IPS-18a (cell line): Measurements from ENCODE around the gene BICD1.
A peak's percentile ranks its signal among the peaks of the same experiment; 100 is the strongest.

Experiments used
- H3K27ac ChIP-seq: one replicate; pipeline ENCODE4 v1.5.1; 2013; ENCODE audit warnings: low read length
- H3K27me3 ChIP-seq: one replicate; pipeline ENCODE4 v1.6.1; 2013; ENCODE audit warnings: mild to moderate bottlenecking, low read length; ENCODE audit not compliant: control insufficient read depth, insufficient read depth
- H3K36me3 ChIP-seq: one replicate; pipeline ENCODE4 v1.6.1; 2013; ENCODE audit warnings: low read depth, low read length; ENCODE audit not compliant: control insufficient read depth
- H3K4me1 ChIP-seq: one replicate; pipeline ENCODE4 v1.6.1; 2013; ENCODE audit warnings: low read depth, low read length; ENCODE audit not compliant: control insufficient read depth
- H3K4me3 ChIP-seq: one replicate; pipeline ENCODE4 v1.5.1; 2013; ENCODE audit warnings: low read length
- H3K9ac ChIP-seq: one replicate; pipeline ENCODE4 v1.6.1; 2013; ENCODE audit warnings: mild to moderate bottlenecking, low read length, moderate library complexity
- H3K9me3 ChIP-seq: one replicate; pipeline ENCODE4 v1.6.1; 2013; ENCODE audit warnings: low read depth, low read length; ENCODE audit not compliant: control insufficient read depth

The BICD1 gene

DNA sequence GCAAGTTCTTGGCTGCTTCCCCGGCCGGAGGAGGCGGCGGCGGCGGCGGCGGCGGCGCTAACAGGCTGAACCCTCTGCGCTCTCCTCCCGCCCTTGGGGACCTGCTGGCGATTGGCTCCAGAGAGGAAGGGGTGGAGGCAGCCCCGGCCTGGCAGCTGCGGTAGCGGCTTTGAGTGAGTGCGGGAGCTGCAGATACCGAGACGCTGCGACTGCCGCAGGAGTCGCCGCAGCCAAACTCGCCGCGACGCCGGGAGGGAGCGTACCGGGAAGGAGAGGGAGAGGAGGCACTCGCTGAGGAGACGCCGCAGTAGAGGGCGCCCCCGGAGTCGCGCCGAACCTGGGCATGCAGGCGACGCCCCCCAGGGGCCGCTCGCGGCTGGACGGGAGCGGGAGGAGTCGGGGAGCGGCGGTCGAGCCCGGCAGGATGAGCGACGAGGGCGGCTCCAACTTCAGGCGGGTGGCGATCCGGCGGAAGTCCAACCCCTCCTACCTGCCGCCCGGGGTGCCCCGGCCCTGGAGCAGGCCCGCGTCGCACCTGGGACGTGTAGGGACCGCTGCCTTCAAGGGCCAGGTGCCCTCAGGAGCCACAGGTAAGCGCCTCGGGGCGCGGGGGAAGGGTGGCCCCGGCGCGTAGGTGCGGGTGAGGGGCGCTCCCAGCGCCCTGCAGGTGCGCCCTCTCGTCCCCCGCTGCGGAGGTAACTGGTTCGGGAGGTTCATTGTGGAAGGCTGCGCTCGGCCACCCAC, 292.9 kb downstream of the BICD1 start, which contains the start of gene FGD4:
Gene FGD4 (plus strand): TSS at position 189 of the 744 bp plus-strand sequence.
- H3K4me1 ChIP-seq, result peaks cover 26% of the 10 kb centered on the region
- no peaks in the 10 kb centered on the region for H3K9me3 ChIP-seq
- peak within 1 kb of the TSS; percentile 81 for H3K27ac ChIP-seq
- H3K27me3 ChIP-seq, result peaks cover 7% of the 10 kb centered on the region
- H3K9ac ChIP-seq, result peak within 1 kb of the TSS; percentile 74
- peaks cover 6% of the 10 kb centered on the region for H3K36me3 ChIP-seq
- H3K4me3 ChIP-seq, result peak within 1 kb of the TSS; percentile 81

DNA sequence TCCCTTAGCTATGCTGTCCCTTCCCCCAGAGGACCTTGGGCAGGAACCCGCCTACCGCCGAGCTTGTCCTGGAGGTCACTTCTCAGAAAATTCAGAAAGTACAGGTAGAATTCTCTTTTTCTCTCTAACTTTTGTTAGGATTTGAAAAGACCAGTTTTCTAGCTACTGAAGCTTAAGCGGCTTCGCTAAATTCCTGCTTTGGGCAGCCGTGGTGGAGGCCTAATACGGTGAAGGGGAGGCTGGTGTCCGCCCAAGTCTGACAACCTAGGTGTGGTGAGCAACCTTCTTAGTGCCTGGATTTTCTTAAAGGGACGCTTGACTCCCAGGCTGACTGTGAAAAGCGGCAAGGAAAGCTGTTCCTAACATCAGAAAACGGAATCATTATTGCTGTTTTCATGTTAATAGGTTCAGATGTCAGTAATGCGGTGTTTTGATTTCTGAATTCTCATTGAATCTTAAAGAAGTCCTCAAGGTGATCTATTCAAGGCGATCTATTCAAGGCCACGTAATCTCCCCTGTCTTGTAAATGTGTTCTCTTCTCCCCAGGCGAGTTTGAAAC, 293.5 kb downstream of the BICD1 start:
- Histone ChIP-seq H3K27me3 (peaks cover 7% of the 10 kb centered on the region), H3K4me1 (peaks cover 21% of the 10 kb centered on the region), H3K9me3 (no peaks in the 10 kb centered on the region), H3K4me3 (peak overlapping the region; percentile 81), H3K9ac (peak overlapping the region; percentile 74), H3K27ac (peak overlapping the region; percentile 47), H3K36me3 (peaks cover 6% of the 10 kb centered on the region)

DNA sequence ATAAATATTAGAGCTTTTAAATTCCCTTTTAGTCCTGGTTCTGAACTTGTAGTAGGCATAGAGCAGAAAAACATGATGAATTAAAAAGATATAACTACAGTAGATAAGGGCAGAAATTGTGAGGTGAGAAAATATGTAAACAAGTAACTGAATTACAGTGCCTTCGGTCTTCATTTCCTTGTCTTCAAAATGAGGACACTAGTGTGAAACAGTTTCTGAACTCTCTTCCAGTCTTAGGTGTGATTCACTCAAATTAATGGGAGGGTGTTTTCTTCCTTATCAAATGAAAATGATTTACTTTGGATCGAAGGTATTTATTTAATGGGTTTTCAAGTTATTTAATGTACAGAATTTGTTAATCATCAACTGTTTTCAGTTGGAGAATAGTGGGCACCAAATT, 294.2 kb downstream of the BICD1 start:
- Histone ChIP-seq H3K9me3 (no peaks in the 10 kb centered on the region), H3K9ac (peak overlapping the region; percentile 74), H3K27ac (peak overlapping the region; percentile 29), H3K4me1 (peaks cover 24% of the 10 kb centered on the region), H3K36me3 (peaks cover 6% of the 10 kb centered on the region), H3K4me3 (peak overlapping the region; percentile 81), H3K27me3 (peaks cover 7% of the 10 kb centered on the region)

DNA sequence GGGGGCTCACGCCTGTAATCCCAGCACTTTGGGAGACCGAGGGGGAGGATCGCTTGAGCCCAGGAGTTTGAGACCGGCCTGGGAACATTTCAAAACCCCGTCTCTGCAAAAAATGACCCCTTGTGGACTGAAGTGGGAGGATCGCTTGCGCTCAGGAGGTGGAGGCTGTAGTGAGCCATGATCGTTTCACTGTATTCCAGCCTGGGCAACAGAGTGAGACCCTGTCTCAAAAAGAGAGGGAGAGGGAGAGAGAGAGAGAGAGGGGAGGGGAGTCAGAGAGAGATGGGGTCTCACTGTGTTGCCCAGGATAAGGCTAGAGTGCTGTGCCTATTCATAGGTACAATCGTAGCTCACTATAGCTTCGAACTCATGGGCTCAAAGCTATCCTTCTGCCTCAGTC, 295.5 kb downstream of the BICD1 start:
- Histone ChIP-seq H3K9ac (no peak overlapping the region), H3K36me3 (peaks cover 6% of the 10 kb centered on the region), H3K4me3 (peak overlapping the region; percentile 22), H3K9me3 (no peaks in the 10 kb centered on the region), H3K27me3 (peaks cover 7% of the 10 kb centered on the region), H3K27ac (no peak overlapping the region), H3K4me1 (peaks cover 24% of the 10 kb centered on the region)

DNA sequence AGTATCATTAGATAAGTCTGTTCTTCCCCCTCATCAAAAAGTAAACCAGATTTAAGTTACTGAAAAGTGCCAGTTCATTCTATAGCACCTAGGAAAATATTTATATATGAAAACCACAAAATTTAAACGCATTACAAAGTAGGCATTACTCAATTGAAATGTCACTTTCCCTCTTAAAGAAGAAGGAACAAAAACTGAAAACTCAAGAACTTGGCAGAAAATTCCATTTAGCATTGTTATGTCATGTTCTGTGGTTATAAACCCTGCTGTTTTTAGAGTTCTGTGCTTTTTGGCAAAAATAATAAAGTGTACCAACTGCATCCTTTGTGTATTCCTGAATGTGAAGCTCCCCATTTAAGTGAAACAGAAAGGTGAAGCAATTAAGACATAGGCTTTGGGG, 296.3 kb downstream of the BICD1 start:
- H3K4me1 ChIP-seq, result peaks cover 16% of the 10 kb centered on the region
- H3K9ac ChIP-seq, result no peak overlapping the region
- peaks cover 7% of the 10 kb centered on the region for H3K27me3 ChIP-seq
- H3K27ac ChIP-seq, result no peak overlapping the region
- H3K4me3 ChIP-seq, result peak overlapping the region; percentile 22
- no peaks in the 10 kb centered on the region for H3K9me3 ChIP-seq
- H3K36me3 ChIP-seq, result peaks cover 6% of the 10 kb centered on the region

DNA sequence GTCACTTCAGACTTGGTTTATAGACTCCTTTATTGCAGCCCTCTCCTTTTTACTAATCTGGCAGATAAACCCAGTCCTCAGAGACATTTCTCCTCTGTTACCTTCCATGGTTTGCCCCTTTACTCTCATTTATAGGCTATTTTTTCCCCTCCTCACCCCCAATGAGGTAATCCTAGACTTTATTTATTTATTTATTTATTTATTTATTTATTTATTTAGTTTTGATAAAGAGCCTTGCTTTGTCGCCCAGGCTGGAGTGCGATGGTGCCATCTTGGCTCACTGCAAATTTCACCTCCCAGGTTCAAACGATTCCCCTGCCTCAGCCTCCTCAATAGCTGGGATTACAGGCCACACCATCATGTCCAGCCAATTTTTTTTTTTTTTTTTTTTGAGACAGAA, 301.1 kb downstream of the BICD1 start:
- H3K36me3 ChIP-seq, result peaks cover 9% of the 10 kb centered on the region

DNA sequence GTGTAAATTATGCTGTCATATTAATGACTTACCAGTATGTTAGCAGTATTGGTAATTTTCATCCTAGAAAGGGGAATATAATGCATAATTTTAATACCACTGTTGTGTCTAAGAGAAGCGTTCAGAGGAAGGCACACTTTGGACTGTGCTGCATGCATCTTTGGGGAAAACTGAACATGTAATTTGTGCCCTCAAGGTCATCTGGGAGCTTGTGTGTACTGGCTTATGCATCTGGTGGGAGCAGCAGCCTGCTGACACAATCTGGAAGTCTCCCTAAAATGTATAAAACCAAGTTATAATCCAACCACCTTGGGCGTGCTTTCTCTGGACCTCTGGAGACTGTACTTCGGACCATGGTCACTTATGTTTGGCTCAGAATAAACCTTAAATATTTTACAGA, 306.8 kb downstream of the BICD1 start:
- H3K9ac ChIP-seq, result no peak overlapping the region
- no peaks in the 10 kb centered on the region for H3K9me3 ChIP-seq
- H3K36me3 ChIP-seq, result peaks cover 5% of the 10 kb centered on the region
- no peak overlapping the region for H3K27ac ChIP-seq
- peaks cover 3% of the 10 kb centered on the region for H3K4me1 ChIP-seq
- no peak overlapping the region for H3K4me3 ChIP-seq
- no peaks in the 10 kb centered on the region for H3K27me3 ChIP-seq

More for the DNA sequence above, 301.1 kb downstream of the BICD1 start:
- no peak overlapping the region for H3K27ac ChIP-seq
- H3K4me3 ChIP-seq, result no peak overlapping the region
- no peak overlapping the region for H3K9ac ChIP-seq
- no peaks in the 10 kb centered on the region for H3K27me3 ChIP-seq
- peaks cover 8% of the 10 kb centered on the region for H3K4me1 ChIP-seq
- H3K9me3 ChIP-seq, result no peaks in the 10 kb centered on the region

DNA sequence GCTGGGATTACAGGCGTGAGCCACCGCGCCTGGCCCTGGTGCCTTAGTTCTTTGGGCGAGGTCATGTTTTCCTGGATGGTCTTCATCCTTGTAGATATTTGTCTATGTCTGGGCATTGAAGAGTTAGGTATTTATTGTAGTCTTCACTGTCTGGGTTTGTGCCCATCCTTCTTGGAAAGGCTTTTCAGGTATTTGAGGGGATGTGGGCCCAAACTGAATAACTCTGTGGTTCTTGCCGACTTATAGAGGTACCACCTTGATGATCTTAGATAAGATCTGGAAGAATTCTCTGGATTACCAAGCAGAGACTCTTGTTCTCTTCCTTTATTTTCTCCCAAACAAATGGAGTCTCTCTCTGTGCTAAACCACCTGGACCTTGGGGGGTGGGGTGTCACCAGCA, 311.6 kb downstream of the BICD1 start:
- Histone ChIP-seq H3K36me3 (peaks cover 7% of the 10 kb centered on the region), H3K27ac (no peak overlapping the region), H3K9ac (no peak overlapping the region), H3K4me1 (peaks cover 17% of the 10 kb centered on the region), H3K4me3 (no peak overlapping the region), H3K9me3 (no peaks in the 10 kb centered on the region), H3K27me3 (no peaks in the 10 kb centered on the region)

DNA sequence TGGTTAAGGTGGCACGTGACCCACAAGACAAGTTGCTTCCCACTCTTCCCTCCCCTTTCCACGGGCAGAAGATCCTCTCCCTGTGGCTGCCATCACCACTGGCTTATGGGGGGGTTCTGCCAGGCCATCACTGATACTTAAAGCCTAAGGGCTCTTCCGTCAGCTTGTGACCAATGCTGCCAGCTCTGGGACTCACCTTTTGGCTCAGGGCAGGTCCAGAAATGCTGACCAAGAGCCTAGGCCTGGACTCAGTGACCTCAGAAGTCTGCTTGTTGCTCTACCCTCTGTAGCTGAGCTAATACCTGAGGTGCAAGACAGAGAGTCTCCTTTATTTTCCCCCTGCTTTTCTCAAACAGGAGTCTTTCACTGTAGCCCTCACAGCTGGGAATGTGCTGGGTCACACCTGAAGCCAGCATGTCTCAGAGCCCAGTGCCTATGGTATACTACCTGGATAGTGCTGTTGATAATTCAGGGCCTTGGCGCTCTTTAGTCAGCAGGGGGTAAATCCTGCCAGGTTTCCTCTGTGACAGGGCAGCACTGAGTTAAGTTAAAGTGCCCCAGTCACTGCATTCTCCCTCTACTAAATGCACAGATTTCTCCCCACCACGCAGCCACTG, 312.4 kb downstream of the BICD1 start:
- H3K9me3 ChIP-seq, result no peaks in the 10 kb centered on the region
- no peak overlapping the region for H3K9ac ChIP-seq
- peaks cover 7% of the 10 kb centered on the region for H3K36me3 ChIP-seq
- H3K4me1 ChIP-seq, result peaks cover 17% of the 10 kb centered on the region
- no peaks in the 10 kb centered on the region for H3K27me3 ChIP-seq
- H3K27ac ChIP-seq, result peak overlapping the region; percentile 17
- H3K4me3 ChIP-seq, result no peak overlapping the region

DNA sequence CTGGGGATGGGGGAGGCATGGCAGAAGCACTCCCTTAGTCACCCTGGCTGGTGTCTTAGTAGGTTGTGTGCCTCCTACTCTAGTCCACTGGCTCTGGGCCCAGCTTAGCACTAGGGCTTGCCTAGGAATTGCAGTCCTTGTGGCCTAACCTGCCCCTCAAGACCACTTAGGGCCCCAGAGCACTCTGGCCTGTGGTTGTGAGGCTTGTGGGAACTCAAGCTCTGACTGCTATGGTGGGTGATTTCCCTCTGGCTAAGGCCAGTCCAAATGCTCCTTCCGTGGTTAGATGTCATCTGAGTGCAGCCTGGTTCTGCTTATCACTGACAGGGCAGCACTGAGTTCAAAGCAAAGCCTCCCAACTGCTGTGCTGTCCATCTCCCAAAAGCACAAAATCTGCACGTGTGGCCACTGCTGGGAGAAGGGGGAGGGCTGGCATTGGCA, 312.9 kb downstream of the BICD1 start:
- Histone ChIP-seq H3K4me3 (no peak overlapping the region), H3K36me3 (peaks cover 7% of the 10 kb centered on the region), H3K27me3 (no peaks in the 10 kb centered on the region), H3K4me1 (peaks cover 17% of the 10 kb centered on the region), H3K9ac (no peak overlapping the region), H3K9me3 (no peaks in the 10 kb centered on the region), H3K27ac (no peak overlapping the region)

DNA sequence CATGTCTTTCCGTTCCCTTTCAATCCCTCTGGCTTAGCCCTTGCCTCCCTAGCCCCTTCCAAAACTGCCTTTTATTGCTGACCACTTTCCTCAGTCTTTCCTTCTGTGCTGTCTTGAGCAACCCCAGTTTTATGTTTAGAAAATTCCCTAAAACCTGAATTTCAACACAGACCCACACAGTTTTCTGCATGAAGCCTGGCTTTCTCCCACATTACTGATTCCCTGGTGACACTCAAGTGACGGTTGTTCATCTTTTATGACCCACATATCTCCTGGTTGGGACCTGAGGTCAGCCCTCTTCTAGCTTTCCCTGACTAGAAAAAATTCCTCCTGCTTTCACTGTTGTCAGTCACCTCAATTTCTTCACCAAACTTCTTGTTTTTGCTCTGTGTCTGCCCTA, 313.7 kb downstream of the BICD1 start:
- no peak overlapping the region for H3K9ac ChIP-seq
- H3K4me3 ChIP-seq, result no peak overlapping the region
- peaks cover 7% of the 10 kb centered on the region for H3K36me3 ChIP-seq
- no peaks in the 10 kb centered on the region for H3K9me3 ChIP-seq
- peaks cover 17% of the 10 kb centered on the region for H3K4me1 ChIP-seq
- H3K27me3 ChIP-seq, result no peaks in the 10 kb centered on the region
- H3K27ac ChIP-seq, result no peak overlapping the region
